Glutamatergic neuron (in vitro differentiated cells): ENCODE measurements around the gene CBX2. TPM values are rescaled to one million over a fixed set of nuclear protein-coding genes. Genes with fewer than 3 reads are reported as not detected.

Experiments
- DNase-seq: peaks from one replicate; pipeline ENCODE4 v3.0.0; 2022
- H3K27ac Mint-ChIP-seq: one replicate; pipeline ENCODE4 v1.8.0; 2020; ENCODE audit warnings: mild to moderate bottlenecking, mixed read lengths, inconsistent platforms; ENCODE audit not compliant: unreplicated experiment
- H3K27me3 Mint-ChIP-seq: one replicate; pipeline ENCODE4 v1.8.0; 2020; ENCODE audit warnings: mild to moderate bottlenecking, moderate library complexity, mixed read lengths, inconsistent platforms; ENCODE audit not compliant: unreplicated experiment
- H3K36me3 Mint-ChIP-seq: one replicate; pipeline ENCODE4 v1.8.0; 2020; ENCODE audit warnings: mild to moderate bottlenecking, mixed read lengths, inconsistent platforms; ENCODE audit not compliant: unreplicated experiment
- H3K4me1 Mint-ChIP-seq: one replicate; pipeline ENCODE4 v1.8.0; 2020; ENCODE audit warnings: mild to moderate bottlenecking, low read depth, mixed read lengths, inconsistent platforms; ENCODE audit not compliant: unreplicated experiment
- H3K4me3 Mint-ChIP-seq: one replicate; pipeline ENCODE4 v1.8.0; 2020; ENCODE audit warnings: mild to moderate bottlenecking, mixed read lengths, inconsistent platforms; ENCODE audit not compliant: unreplicated experiment
- H3K9me3 Mint-ChIP-seq: one replicate; pipeline ENCODE4 v1.8.0; 2020; ENCODE audit warnings: mild to moderate bottlenecking, moderate library complexity, mixed read lengths, inconsistent platforms; ENCODE audit not compliant: unreplicated experiment
- total RNA-seq: library from RNA; stranded (reverse); fragmentation: NEBNext Ultra II Directional; extraction: Animal tissue kit (Norgen Biotek cat#: 25700); gene quantifications from one replicate; pipeline ENCODE4 v1.2.1, GENCODE V29; 2021; ENCODE audit not compliant: unreplicated experiment
- TF ChIP-seq, protein P1 (sequence below): fragments of 200-600 bp; sonication (generic); IDR thresholded peaks from one replicate; pipeline ENCODE4 v1.5.0; 2021; ENCODE audit not compliant: partially characterized antibody, unreplicated experiment

CBX2 gene
- total RNA-seq, 1 donor from 2014 or later, result 78.8 TPM

- H3K4me1 Mint-ChIP-seq, result peaks cover 32% of the 10 kb centered on the region
- no peak for DNase-seq
- H3K27me3 Mint-ChIP-seq, result peaks cover 19% of the 10 kb centered on the region
These were observed 1.4 kb upstream of the CBX2 start for GRCh38 chr17:79776376-79777119.

DNA sequence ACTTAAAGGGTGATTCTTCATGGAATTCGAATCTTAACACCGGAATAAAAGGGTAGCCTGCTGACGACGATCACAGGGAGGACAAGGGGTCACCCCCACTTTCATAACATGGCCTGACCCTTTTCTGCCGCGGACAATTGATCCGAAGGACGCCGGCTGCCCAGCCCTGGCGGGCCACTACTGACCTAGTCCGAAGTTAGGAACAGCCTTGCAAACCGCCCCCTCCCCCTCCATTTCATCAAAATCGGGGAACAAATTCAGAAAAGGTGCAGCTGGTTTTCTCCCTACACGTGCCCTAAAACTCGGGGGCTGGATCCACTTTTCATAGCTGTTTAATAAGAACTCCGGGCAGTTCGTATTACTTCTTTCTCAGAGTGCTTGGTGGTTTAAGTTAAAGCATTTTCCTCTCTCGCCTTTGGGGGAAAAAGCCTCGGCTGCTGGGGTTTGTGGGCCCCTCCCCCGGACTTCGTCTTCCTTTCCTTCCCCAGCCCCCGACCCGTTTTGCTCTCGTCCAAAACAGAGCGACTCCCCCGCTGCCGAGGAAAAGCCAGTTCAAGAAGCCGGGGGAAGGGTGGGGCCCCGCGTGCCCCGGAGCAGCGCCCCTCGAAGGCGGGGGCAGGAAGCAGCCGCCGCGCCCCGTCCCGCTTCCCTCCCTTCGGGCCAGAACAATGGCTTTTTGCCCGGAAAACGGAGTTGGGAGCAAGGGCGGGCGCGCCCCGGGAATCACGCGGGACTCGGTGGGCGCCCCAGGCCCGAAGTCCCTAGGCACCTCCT lies 641 bp upstream of the CBX2 start:
- no peaks in the 10 kb centered on the region for H3K36me3 Mint-ChIP-seq
- peak overlapping the region; percentile 73 for H3K4me3 Mint-ChIP-seq
- peak; percentile 69 for DNase-seq
- peaks cover 32% of the 10 kb centered on the region for H3K4me1 Mint-ChIP-seq
- H3K27me3 Mint-ChIP-seq, result peaks cover 16% of the 10 kb centered on the region
- TF ChIP-seq, protein P1, sequence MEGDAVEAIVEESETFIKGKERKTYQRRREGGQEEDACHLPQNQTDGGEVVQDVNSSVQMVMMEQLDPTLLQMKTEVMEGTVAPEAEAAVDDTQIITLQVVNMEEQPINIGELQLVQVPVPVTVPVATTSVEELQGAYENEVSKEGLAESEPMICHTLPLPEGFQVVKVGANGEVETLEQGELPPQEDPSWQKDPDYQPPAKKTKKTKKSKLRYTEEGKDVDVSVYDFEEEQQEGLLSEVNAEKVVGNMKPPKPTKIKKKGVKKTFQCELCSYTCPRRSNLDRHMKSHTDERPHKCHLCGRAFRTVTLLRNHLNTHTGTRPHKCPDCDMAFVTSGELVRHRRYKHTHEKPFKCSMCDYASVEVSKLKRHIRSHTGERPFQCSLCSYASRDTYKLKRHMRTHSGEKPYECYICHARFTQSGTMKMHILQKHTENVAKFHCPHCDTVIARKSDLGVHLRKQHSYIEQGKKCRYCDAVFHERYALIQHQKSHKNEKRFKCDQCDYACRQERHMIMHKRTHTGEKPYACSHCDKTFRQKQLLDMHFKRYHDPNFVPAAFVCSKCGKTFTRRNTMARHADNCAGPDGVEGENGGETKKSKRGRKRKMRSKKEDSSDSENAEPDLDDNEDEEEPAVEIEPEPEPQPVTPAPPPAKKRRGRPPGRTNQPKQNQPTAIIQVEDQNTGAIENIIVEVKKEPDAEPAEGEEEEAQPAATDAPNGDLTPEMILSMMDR, result peak; percentile 14
- H3K9me3 Mint-ChIP-seq, result peaks cover 13% of the 10 kb centered on the region
- peak overlapping the region; percentile 62 for H3K27ac Mint-ChIP-seq

More at GRCh38 chr17:79776376-79777119, 1.4 kb upstream of the CBX2 start:
- Mint-ChIP-seq H3K27ac (peak overlapping the region; percentile 62), H3K4me3 (peak overlapping the region; percentile 73), H3K9me3 (peaks cover 13% of the 10 kb centered on the region), H3K36me3 (no peaks in the 10 kb centered on the region)
- TF ChIP-seq, protein P1, result no peak

- H3K4me1 Mint-ChIP-seq, result peaks cover 32% of the 10 kb centered on the region
- TF ChIP-seq, protein P1, result no peak
- peak overlapping the region; percentile 91 for H3K27ac Mint-ChIP-seq
- H3K27me3 Mint-ChIP-seq, result peaks cover 18% of the 10 kb centered on the region
- peaks cover 9% of the 10 kb centered on the region for H3K36me3 Mint-ChIP-seq
- H3K9me3 Mint-ChIP-seq, result peaks cover 16% of the 10 kb centered on the region
- DNase-seq, result peak; percentile 60
- H3K4me3 Mint-ChIP-seq, result peak overlapping the region; percentile 96
These were observed 646 bp downstream of the CBX2 start for GRCh38 chr17:79778504-79779083.

DNA sequence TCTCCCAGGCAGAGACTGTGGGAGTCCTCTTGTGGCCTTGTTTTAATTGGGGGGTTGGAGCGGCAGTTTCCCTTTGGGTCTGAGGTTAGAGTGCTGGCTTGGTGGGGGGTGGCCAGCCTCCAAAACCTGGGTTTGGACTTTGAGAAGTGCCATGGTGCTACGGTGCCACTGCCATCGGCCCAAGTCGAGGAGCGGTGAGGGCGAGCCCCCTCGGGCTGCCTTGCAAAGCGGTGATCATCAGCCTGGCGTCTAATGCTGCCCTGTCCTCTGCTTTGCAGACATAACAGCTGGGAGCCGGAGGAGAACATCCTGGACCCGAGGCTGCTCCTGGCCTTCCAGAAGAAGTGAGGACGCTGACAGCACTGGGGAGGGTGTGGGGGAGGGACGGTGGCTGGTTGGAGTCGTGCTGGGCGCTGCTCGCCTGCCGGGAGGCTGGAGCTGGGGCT lies 1.2 kb downstream of the CBX2 start:
- Mint-ChIP-seq H3K4me1 (peaks cover 32% of the 10 kb centered on the region), H3K9me3 (peaks cover 16% of the 10 kb centered on the region), H3K27ac (peak overlapping the region; percentile 91), H3K36me3 (peaks cover 9% of the 10 kb centered on the region), H3K4me3 (peak overlapping the region; percentile 96), H3K27me3 (peaks cover 18% of the 10 kb centered on the region)
- DNase-seq, result peak; percentile 55
- TF ChIP-seq, protein P1, result no peak
